MM.1S (cell line): Measurements from ENCODE around the gene TTLL9.

Experiments
- DNase-seq: peaks from one replicate; pipeline ENCODE4 v3.0.0-alpha.2; 2015
- H2AFZ ChIP-seq: fragments of 300-600 bp; sonication (generic); 2 replicates; pipeline ENCODE4 v1.6.0; 2016; ENCODE audit warnings: antibody characterized with exemption, low read length
- H3F3A ChIP-seq: fragments of 300-600 bp; sonication (generic); 2 replicates; pipeline ENCODE4 v1.6.1; 2016; ENCODE audit warnings: mild to moderate bottlenecking, antibody characterized with exemption, low read length, moderate library complexity, mixed read lengths; ENCODE audit not compliant: insufficient read depth
- H3K27ac ChIP-seq: fragments of 300-600 bp; sonication (generic); 2 replicates; pipeline ENCODE4 v1.5.1; 2016; ENCODE audit warnings: mild to moderate bottlenecking, low read length
- H3K27me3 ChIP-seq: fragments of 300-600 bp; sonication (generic); replicated peaks from 2 replicates; pipeline ENCODE4 v1.6.0; 2016; ENCODE audit warnings: low read length; ENCODE audit not compliant: insufficient read depth
- H3K36me3 ChIP-seq: fragments of 300-600 bp; sonication (generic); replicated peaks from 2 replicates; pipeline ENCODE4 v1.6.1; 2016; ENCODE audit warnings: mild to moderate bottlenecking, low read length, mixed read lengths; ENCODE audit not compliant: insufficient read depth
- H3K4me1 ChIP-seq: fragments of 300-600 bp; sonication (generic); 2 replicates; pipeline ENCODE4 v1.6.1; 2016; ENCODE audit warnings: low read length, mixed read lengths
- H3K4me2 ChIP-seq: fragments of 300-600 bp; sonication (generic); 2 replicates; pipeline ENCODE4 v1.6.0; 2016; ENCODE audit warnings: low read depth, low read length
- H3K4me3 ChIP-seq: fragments of 300-600 bp; sonication (generic); 2 replicates; pipeline ENCODE4 v1.5.1; 2016; ENCODE audit warnings: low read length, mixed read lengths
- H3K79me2 ChIP-seq: fragments of 300-600 bp; sonication (generic); 2 replicates; pipeline ENCODE4 v1.6.1; 2016; ENCODE audit warnings: mixed run types, low read length, mixed read lengths
- H3K9ac ChIP-seq: fragments of 300-600 bp; sonication (generic); 2 replicates; pipeline ENCODE4 v1.6.1; 2016; ENCODE audit warnings: low read length, mixed read lengths
- H3K9me2 ChIP-seq: fragments of 300-600 bp; sonication (generic); replicated peaks from 2 replicates; pipeline ENCODE4 v1.6.1; 2016; ENCODE audit warnings: mild to moderate bottlenecking, low read length, mixed read lengths; ENCODE audit not compliant: insufficient read depth
- H3K9me3 ChIP-seq: fragments of 300-600 bp; sonication (generic); replicated peaks from 2 replicates; pipeline ENCODE4 v1.6.1; 2016; ENCODE audit warnings: mild to moderate bottlenecking, low read length, mixed read lengths; ENCODE audit not compliant: insufficient read depth
- H4K20me1 ChIP-seq: fragments of 300-600 bp; sonication (generic); 2 replicates; pipeline ENCODE4 v1.6.1; 2016; ENCODE audit warnings: mild to moderate bottlenecking, low read length, moderate library complexity, mixed read lengths; ENCODE audit not compliant: insufficient read depth
- CTCF ChIP-seq: fragments of 300-600 bp; sonication (generic); IDR thresholded peaks from 2 replicates; pipeline ENCODE4 v1.5.1; 2016; ENCODE audit warnings: antibody characterized with exemption, low read length, mixed read lengths
- EZH2 ChIP-seq: fragments of 300-600 bp; sonication (generic); optimal IDR thresholded peaks from 2 replicates; pipeline ENCODE3; 2017; ENCODE audit warnings: low read depth, mild to moderate bottlenecking, antibody characterized with exemption, low read length, mixed read lengths
- EZH2phosphoT487 ChIP-seq: fragments of 300-600 bp; sonication (generic); IDR thresholded peaks from 2 replicates; pipeline ENCODE4 v1.6.1; 2018; ENCODE audit warnings: antibody characterized with exemption, low read length

The TTLL9 gene

GRCh38 chr20:31939661-31940060 lies 69.2 kb downstream of the TTLL9 start:
- Histone ChIP-seq H2AFZ (no peak overlapping the region), H4K20me1 (no peaks in the 10 kb centered on the region), H3F3A (0 out of 2 replicates have a peak, but pooled peaks cover under 1% of the 10 kb centered on the region), H3K4me1 (no peaks in the 10 kb centered on the region), H3K27me3 (no peaks in the 10 kb centered on the region), H3K9ac (no peak overlapping the region), H3K79me2 (no peaks in the 10 kb centered on the region), H3K4me2 (no peak overlapping the region), H3K9me3 (no peaks in the 10 kb centered on the region), H3K9me2 (no peaks in the 10 kb centered on the region), H3K36me3 (no peaks in the 10 kb centered on the region), H3K27ac (no peak overlapping the region), H3K4me3 (no peak overlapping the region)
- no peak for TF ChIP-seq EZH2phosphoT487
- TF ChIP-seq EZH2: no peak
- TF ChIP-seq CTCF: no peak
- no peak for DNase-seq

DNA sequence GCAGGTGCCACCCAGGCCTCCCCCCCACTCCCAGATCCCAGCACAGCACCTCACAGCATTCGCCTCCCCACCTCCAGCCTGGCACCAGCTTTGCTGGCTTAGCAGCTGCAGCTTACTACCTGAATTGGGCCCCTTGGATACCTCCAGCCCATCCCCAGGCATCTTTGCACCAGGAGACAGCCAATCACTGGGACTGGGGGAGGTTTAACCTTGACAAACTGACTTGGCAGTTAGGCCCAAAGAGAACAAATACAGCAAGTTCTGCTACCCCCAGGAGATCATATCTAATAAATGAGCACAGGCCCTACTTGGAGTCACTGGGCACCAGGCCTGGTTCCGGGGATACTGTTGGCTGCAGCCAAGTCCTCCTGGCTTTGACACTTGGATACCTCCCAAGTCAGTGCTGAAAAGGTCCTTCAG lies 72.6 kb downstream of the TTLL9 start:
- no peak for TF ChIP-seq EZH2phosphoT487
- TF ChIP-seq CTCF: no peak
- Histone ChIP-seq H3K36me3 (peaks cover 2% of the 10 kb centered on the region; the same call in 1 of the 2 replicates), H2AFZ (no peak overlapping the region), H3K9me3 (no peaks in the 10 kb centered on the region), H3K9me2 (no peaks in the 10 kb centered on the region), H4K20me1 (no peaks in the 10 kb centered on the region), H3K4me2 (no peak overlapping the region), H3K27ac (no peak overlapping the region), H3K79me2 (no peaks in the 10 kb centered on the region), H3F3A (0 out of 2 replicates have a peak, but pooled peaks cover 4% of the 10 kb centered on the region), H3K9ac (no peak overlapping the region), H3K4me1 (no peaks in the 10 kb centered on the region), H3K4me3 (no peak overlapping the region), H3K27me3 (no peaks in the 10 kb centered on the region)
- DNase-seq: no peak

- no peak for DNase-seq
- H3K79me2 ChIP-seq: peaks cover 16% of the 10 kb centered on the region
- TF ChIP-seq CTCF: no peak
- H3K36me3 ChIP-seq: peaks cover 5% of the 10 kb centered on the region; the same call in 1 of the 2 replicates
- H3F3A ChIP-seq: 0 out of 2 replicates have a peak, but pooled peaks cover 4% of the 10 kb centered on the region
- H3K27ac ChIP-seq: no peak overlapping the region
- H3K4me2 ChIP-seq: no peak overlapping the region
- no peaks in the 10 kb centered on the region for H4K20me1 ChIP-seq
- H3K4me3 ChIP-seq: no peak overlapping the region
- no peak overlapping the region for H2AFZ ChIP-seq
- H3K27me3 ChIP-seq: no peaks in the 10 kb centered on the region
- H3K4me1 ChIP-seq: peaks cover 2% of the 10 kb centered on the region; the same call in 1 of the 2 replicates
- H3K9me2 ChIP-seq: no peaks in the 10 kb centered on the region
- H3K9ac ChIP-seq: no peak overlapping the region
- no peaks in the 10 kb centered on the region for H3K9me3 ChIP-seq
Measured at GRCh38 chr20:31945319-31945718, 74.9 kb downstream of the TTLL9 start.
